Astrocyte of the cerebellum (primary cell): Measurements from ENCODE around the gene TTN.

Experiments
- DNase-seq: peaks from one replicate; pipeline ENCODE4 v3.0.0-alpha.2; 2011; ENCODE audit warnings: low read depth
- H3K4me3 ChIP-seq: 2 replicates; pipeline ENCODE4 v1.5.1; 2011; ENCODE audit warnings: mild to moderate bottlenecking, low read depth, low read length, moderate library complexity
- CTCF ChIP-seq: IDR thresholded peaks from 2 replicates; pipeline ENCODE4 v1.5.1; 2012; ENCODE audit warnings: low read length, low read depth, moderate library complexity, mild to moderate bottlenecking; ENCODE audit errors: missing control alignments
- in situ Hi-C: cut with HindIII; loops from 2 replicates; pipeline ENCODE4 v1.10.0; 2017; ENCODE audit warnings: low sequenced_read_pairs

Gene TTN

GRCh38 chr2:178627401-178627800 lies 179.8 kb downstream of the TTN start:
- no peak for DNase-seq
- in situ Hi-C loops: no loop called here
- TF ChIP-seq CTCF: no peak
- H3K4me3 ChIP-seq: no peak overlapping the region

GRCh38 chr2:178615969-178616368 lies 191.3 kb downstream of the TTN start:
- in situ Hi-C loops: no loop called here

GRCh38 chr2:178602901-178603300 lies 204.3 kb downstream of the TTN start:
- TF ChIP-seq CTCF: no peak
- no peak overlapping the region for H3K4me3 ChIP-seq
- no peak for DNase-seq
- in situ Hi-C loops: no loop called here

More at GRCh38 chr2:178615969-178616368, 191.3 kb downstream of the TTN start:
- DNase-seq: no peak
- TF ChIP-seq CTCF: no peak
- no peak overlapping the region for H3K4me3 ChIP-seq

GRCh38 chr2:178592655-178593054 lies 214.6 kb downstream of the TTN start:
- no peak for DNase-seq
- in situ Hi-C loops: no loop called here
- H3K4me3 ChIP-seq: no peak overlapping the region
- TF ChIP-seq CTCF: no peak

GRCh38 chr2:178589335-178589734 lies 217.9 kb downstream of the TTN start:
- no peak overlapping the region for H3K4me3 ChIP-seq
- in situ Hi-C loops: no loop called here
- no peak for DNase-seq
- TF ChIP-seq CTCF: no peak

GRCh38 chr2:178584666-178585065 lies 222.6 kb downstream of the TTN start:
- in situ Hi-C loops: no loop called here
- no peak overlapping the region for H3K4me3 ChIP-seq
- DNase-seq: no peak
- TF ChIP-seq CTCF: no peak

GRCh38 chr2:178579006-178579405 lies 228.2 kb downstream of the TTN start:
- DNase-seq: no peak
- H3K4me3 ChIP-seq: no peak overlapping the region
- in situ Hi-C loops: no loop called here
- TF ChIP-seq CTCF: no peak
